ENCODE measurements around the gene SMARCC2. TPM values are rescaled to one million over a fixed set of nuclear protein-coding genes. Genes with fewer than 3 reads are reported as not detected.

The SMARCC2 gene
- total RNA-seq, 5 donors from 2014 or later (not counting 1 experiment from before 2014, with no cell fraction given) = 135 to 160 (median 159) TPM

- peak overlapping the region; percentile 71 to 88 for H3K4me3 ChIP-seq (ENCODE audit: control insufficient read depth in 1 of 2, extremely low read depth in 1 of 2, low read length in 1 of 2)
- peak overlapping the region; percentile 74 for H3K27ac ChIP-seq (ENCODE audit: low read length)
- peaks cover 12 to 31% of the 10 kb centered on the region in 2 experiments for H3K4me1 ChIP-seq (ENCODE audit: control insufficient read depth in 1 of 2, extremely low read depth in 1 of 2, insufficient read depth in 2 of 2, low read length in 2 of 2)
- ChIA-PET POLR2A (no interaction called here), CTCF (interaction anchor here (0.5 to 3.3 kb wide), 15 partner anchors 13 to 451 kb away, joined by 3 to 54 read pairs (median 4); partner anchors contain the start of genes ZC3H10 (in 2 of the 2), ESYT1 (in 1 of the 2) and STAT2 (in 1 of the 2))
- H3K27me3 ChIP-seq (replicated peaks in 1 of 2; ENCODE audit: control insufficient read depth in 2 of 2, extremely low read depth in 1 of 2, insufficient read depth in 2 of 2, low read length in 1 of 2) = no peaks in the 10 kb centered on the region
- H3K36me3 ChIP-seq (ENCODE audit: control insufficient read depth in 2 of 2, extremely low read depth in 1 of 2, insufficient read depth in 1 of 2, low read length in 1 of 2) = peaks cover 8 to 29% of the 10 kb centered on the region in 2 donors
- Mint-ChIP-seq H3K9me3 (no peaks in the 10 kb centered on the region), H3K4me3 (peak overlapping the region; percentile 89 to 98 (median 96)), H3K4me1 (peaks cover 40 to 49% (median 42%) of the 10 kb centered on the region in 3 donors), H3K36me3 (peaks cover 17% of the 10 kb centered on the region), H3K27ac (peak overlapping the region; percentile 83 to 95), H3K27me3 (no peaks in the 10 kb centered on the region)
- DNase-seq (peak in 2 of 35 experiments; percentile 2 to 29), ATAC-seq (replicated peaks in 1 of 4) (no peak)
- no peaks in the 10 kb centered on the region for H3K9me3 ChIP-seq
- 67% methylated on average over 1 of the region's 10 CpGs for WGBS (ENCODE audit: insufficient coverage)
Observed at GRCh38 chr12:56188131-56188777, 1.0 kb downstream of the SMARCC2 start.

- no CpG with 5 or more reads among the region's 2 CpGs for WGBS (ENCODE audit: insufficient coverage)
- POLR2A ChIA-PET = no interaction called here
- Mint-ChIP-seq H3K27ac (peak overlapping the region; percentile 39 to 83), H3K4me1 (peaks cover 32 to 39% (median 35%) of the 10 kb centered on the region in 3 donors), H3K9me3 (no peaks in the 10 kb centered on the region), H3K27me3 (no peaks in the 10 kb centered on the region), H3K4me3 (no peak overlapping the region), H3K36me3 (peaks cover 18% of the 10 kb centered on the region)
- H3K4me3 ChIP-seq (ENCODE audit: control insufficient read depth in 1 of 2, extremely low read depth in 1 of 2, low read length in 1 of 2) = no peak overlapping the region
- CTCF ChIA-PET = interaction anchor here (0.9 to 1.6 kb wide), 3 partner anchors 49 to 173 kb away, joined by 3 to 4 read pairs (median 4); partner anchors contain the start of genes ANKRD52 (in 1 of the 2) and STAT2 (in 1 of the 2)
- no peak for ATAC-seq (replicated peaks in 1 of 4)
- peaks cover 8 to 39% of the 10 kb centered on the region in 2 donors for H3K36me3 ChIP-seq (ENCODE audit: control insufficient read depth in 2 of 2, extremely low read depth in 1 of 2, insufficient read depth in 1 of 2, low read length in 1 of 2)
- no peak overlapping the region for H3K27ac ChIP-seq (ENCODE audit: low read length)
- no peak for DNase-seq
- no peaks in the 10 kb centered on the region for H3K27me3 ChIP-seq (replicated peaks in 1 of 2; ENCODE audit: control insufficient read depth in 2 of 2, extremely low read depth in 1 of 2, insufficient read depth in 2 of 2, low read length in 1 of 2)
- peaks cover 12 to 31% of the 10 kb centered on the region in 2 experiments for H3K4me1 ChIP-seq (ENCODE audit: control insufficient read depth in 1 of 2, extremely low read depth in 1 of 2, insufficient read depth in 2 of 2, low read length in 2 of 2)
- H3K9me3 ChIP-seq = no peaks in the 10 kb centered on the region
Observed at GRCh38 chr12:56186957-56187356, 2.3 kb downstream of the SMARCC2 start.

GRCh38 chr12:56178347-56178746 lies 10.9 kb downstream of the SMARCC2 start:
- no peaks in the 10 kb centered on the region for H3K4me1 ChIP-seq (ENCODE audit: control insufficient read depth in 1 of 2, extremely low read depth in 1 of 2, insufficient read depth in 2 of 2, low read length in 2 of 2)
- Mint-ChIP-seq H3K9me3 (no peaks in the 10 kb centered on the region), H3K27ac (no peak overlapping the region), H3K36me3 (peaks cover 59% of the 10 kb centered on the region), H3K4me1 (peaks cover 0 to 6% (median 0%) of the 10 kb centered on the region in 3 donors), H3K27me3 (no peaks in the 10 kb centered on the region), H3K4me3 (no peak overlapping the region)
- ChIA-PET CTCF (no interaction called here), POLR2A (no interaction called here)
- H3K27me3 ChIP-seq (replicated peaks in 1 of 2; ENCODE audit: control insufficient read depth in 2 of 2, extremely low read depth in 1 of 2, insufficient read depth in 2 of 2, low read length in 1 of 2) = no peaks in the 10 kb centered on the region
- WGBS (ENCODE audit: insufficient coverage) = no CpG with 5 or more reads among the region's 3 CpGs
- H3K4me3 ChIP-seq (ENCODE audit: control insufficient read depth in 1 of 2, extremely low read depth in 1 of 2, low read length in 1 of 2) = no peak overlapping the region
- ATAC-seq (replicated peaks in 1 of 4) (no peak), DNase-seq (no peak)
- no peak overlapping the region for H3K27ac ChIP-seq (ENCODE audit: low read length)
- H3K9me3 ChIP-seq = no peaks in the 10 kb centered on the region
- H3K36me3 ChIP-seq (ENCODE audit: control insufficient read depth in 2 of 2, extremely low read depth in 1 of 2, insufficient read depth in 1 of 2, low read length in 1 of 2) = peaks cover 14 to 80% of the 10 kb centered on the region in 2 donors

DNA sequence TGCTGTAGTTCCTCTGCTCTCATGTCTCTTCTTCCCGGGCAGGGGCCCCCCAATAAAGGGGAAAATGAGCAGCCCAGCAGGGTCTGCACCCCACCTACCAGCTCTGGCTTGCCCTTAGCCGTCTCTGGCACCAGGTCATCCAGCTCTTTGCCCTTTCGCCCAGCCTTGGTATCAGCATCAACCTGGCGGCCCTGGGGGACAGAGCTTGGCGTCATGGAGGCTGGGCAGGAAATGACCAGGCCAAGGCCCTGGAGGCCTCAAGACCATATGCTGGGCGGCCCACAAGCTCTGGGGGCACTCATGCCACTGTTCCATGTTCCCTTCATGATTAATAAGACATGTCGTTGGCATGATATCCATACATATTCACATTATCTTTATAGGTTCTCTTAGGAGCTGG lies 16.4 kb downstream of the SMARCC2 start:
- CTCF ChIA-PET = no interaction called here
- POLR2A ChIA-PET = interaction anchor here (0.5 to 0.7 kb wide), 2 partner anchors 10 to 29 kb away, joined by 3 to 6 read pairs; no protein-coding TSS in a partner anchor
- ATAC-seq (replicated peaks in 1 of 4) = no peak
- Mint-ChIP-seq H3K27me3 (no peaks in the 10 kb centered on the region), H3K9me3 (no peaks in the 10 kb centered on the region), H3K27ac (no peak overlapping the region), H3K4me3 (no peak overlapping the region), H3K36me3 (peaks cover 56% of the 10 kb centered on the region), H3K4me1 (peaks cover 0 to 2% (median 0%) of the 10 kb centered on the region in 3 donors)
- Histone ChIP-seq H3K27ac (ENCODE audit: low read length) (no peak overlapping the region), H3K27me3 (replicated peaks in 1 of 2; ENCODE audit: control insufficient read depth in 2 of 2, extremely low read depth in 1 of 2, insufficient read depth in 2 of 2, low read length in 1 of 2) (no peaks in the 10 kb centered on the region), H3K9me3 (no peaks in the 10 kb centered on the region), H3K4me3 (ENCODE audit: control insufficient read depth in 1 of 2, extremely low read depth in 1 of 2, low read length in 1 of 2) (no peak overlapping the region), H3K36me3 (ENCODE audit: control insufficient read depth in 2 of 2, extremely low read depth in 1 of 2, insufficient read depth in 1 of 2, low read length in 1 of 2) (peaks cover 34 to 87% of the 10 kb centered on the region in 2 donors), H3K4me1 (ENCODE audit: control insufficient read depth in 1 of 2, extremely low read depth in 1 of 2, insufficient read depth in 2 of 2, low read length in 2 of 2) (no peaks in the 10 kb centered on the region)
- DNase-seq = no peak
- 91% methylated on average over 5 of the region's 7 CpGs for whole genome bisulfite sequencing (ENCODE audit: insufficient coverage)

DNA sequence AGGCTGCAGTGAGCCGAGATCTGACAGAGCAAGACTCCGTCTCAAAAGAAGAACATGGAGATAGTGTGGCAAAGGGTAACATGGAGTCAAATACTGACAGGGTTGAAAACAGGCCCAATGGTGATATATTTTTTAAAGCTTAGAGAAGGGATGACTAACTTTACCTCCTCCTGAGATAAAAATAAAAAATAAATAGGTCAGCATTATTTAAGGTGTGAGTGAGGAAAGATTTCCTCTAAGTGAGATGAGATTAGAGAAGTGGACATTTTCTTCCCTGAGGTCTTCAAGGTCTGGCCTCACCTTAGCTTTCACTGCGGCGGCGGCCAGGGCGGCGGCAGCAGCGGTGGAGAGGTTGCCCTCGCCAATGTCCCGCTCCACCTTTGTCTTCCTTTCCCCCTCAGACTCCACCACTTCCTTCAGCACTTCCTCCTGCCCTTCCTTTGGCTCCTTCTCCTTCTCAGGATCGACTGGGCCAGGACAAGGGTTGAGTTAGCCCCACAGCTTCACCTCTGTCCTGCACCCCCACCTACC lies 20.0 kb downstream of the SMARCC2 start:
- peak overlapping the region; percentile 19 to 73 for H3K27ac Mint-ChIP-seq
- H3K4me1 Mint-ChIP-seq = no peaks in the 10 kb centered on the region
- peaks cover 31 to 92% of the 10 kb centered on the region in 2 donors for H3K36me3 ChIP-seq (ENCODE audit: control insufficient read depth in 2 of 2, extremely low read depth in 1 of 2, insufficient read depth in 1 of 2, low read length in 1 of 2)
- no peaks in the 10 kb centered on the region for H3K27me3 ChIP-seq (replicated peaks in 1 of 2; ENCODE audit: control insufficient read depth in 2 of 2, extremely low read depth in 1 of 2, insufficient read depth in 2 of 2, low read length in 1 of 2)
- H3K4me1 ChIP-seq (ENCODE audit: control insufficient read depth in 1 of 2, extremely low read depth in 1 of 2, insufficient read depth in 2 of 2, low read length in 2 of 2) = no peaks in the 10 kb centered on the region
- DNase-seq = no peak
- no peaks in the 10 kb centered on the region for H3K9me3 Mint-ChIP-seq
- ATAC-seq (replicated peaks in 1 of 4) = no peak
- no peaks in the 10 kb centered on the region for H3K27me3 Mint-ChIP-seq
- 38% methylated on average over 1 of the region's 11 CpGs for WGBS (ENCODE audit: insufficient coverage)
- H3K4me3 Mint-ChIP-seq = no peak overlapping the region
- H3K9me3 ChIP-seq = no peaks in the 10 kb centered on the region
- H3K4me3 ChIP-seq (ENCODE audit: control insufficient read depth in 1 of 2, extremely low read depth in 1 of 2, low read length in 1 of 2) = no peak overlapping the region
- ChIA-PET POLR2A (no interaction called here), CTCF (interaction anchor here in 1 of 2 donors (0.6 kb wide), 1 partner anchor 25 kb away, joined by 3 read pairs; no protein-coding TSS in a partner anchor)
- peaks cover 55% of the 10 kb centered on the region for H3K36me3 Mint-ChIP-seq
- no peak overlapping the region for H3K27ac ChIP-seq (ENCODE audit: low read length)

GRCh38 chr12:56165369-56165768 lies 23.9 kb downstream of the SMARCC2 start:
- H3K36me3 ChIP-seq (ENCODE audit: control insufficient read depth in 2 of 2, extremely low read depth in 1 of 2, insufficient read depth in 1 of 2, low read length in 1 of 2) = peaks cover 7 to 94% of the 10 kb centered on the region in 2 donors

More at GRCh38 chr12:56165369-56165768, 23.9 kb downstream of the SMARCC2 start:
- H3K27ac Mint-ChIP-seq = peak overlapping the region; percentile 18 to 23
- ChIA-PET CTCF (interaction anchor here in 1 of 2 donors (1.7 kb wide), 1 partner anchor 23 kb away, joined by 4 read pairs; no protein-coding TSS in a partner anchor), POLR2A (no interaction called here)
- Histone ChIP-seq H3K27ac (ENCODE audit: low read length) (no peak overlapping the region), H3K4me3 (ENCODE audit: control insufficient read depth in 1 of 2, extremely low read depth in 1 of 2, low read length in 1 of 2) (no peak overlapping the region), H3K9me3 (no peaks in the 10 kb centered on the region), H3K27me3 (replicated peaks in 1 of 2; ENCODE audit: control insufficient read depth in 2 of 2, extremely low read depth in 1 of 2, insufficient read depth in 2 of 2, low read length in 1 of 2) (no peaks in the 10 kb centered on the region), H3K4me1 (ENCODE audit: control insufficient read depth in 1 of 2, extremely low read depth in 1 of 2, insufficient read depth in 2 of 2, low read length in 2 of 2) (peaks cover 9 to 22% of the 10 kb centered on the region in 2 experiments)
- peaks cover 50% of the 10 kb centered on the region for H3K36me3 Mint-ChIP-seq
- H3K27me3 Mint-ChIP-seq = no peaks in the 10 kb centered on the region
- no peak overlapping the region for H3K4me3 Mint-ChIP-seq
- WGBS (ENCODE audit: insufficient coverage) = 94% methylated on average over 4 of the region's 4 CpGs
- ATAC-seq (replicated peaks in 1 of 4) (no peak), DNase-seq (no peak)
- no peaks in the 10 kb centered on the region for H3K9me3 Mint-ChIP-seq
- H3K4me1 Mint-ChIP-seq = peaks cover 13 to 23% (median 22%) of the 10 kb centered on the region in 3 donors

Data from T-cell (primary cell).